A673 (cell line): ENCODE measurements around the gene PAQR8. TPM values are rescaled to one million over a fixed set of nuclear protein-coding genes. Genes with fewer than 3 reads are reported as not detected.

Experiments used
- BruUV-seq: library from RNA; stranded (reverse); fragments of 400-500 nt; replicated peaks from 2 replicates; lab custom pipeline; 2021; lab: Mats Ljungman, UMichigan
- CTCF ChIA-PET: fragments of 300-600 bp; sonication (Branson Sonifier 250); formaldehyde crosslinking; loops from one replicate; lab custom pipeline; 2022; ENCODE audit warnings: antibody characterized with exemption; lab: Charles Lee
- POLR2A ChIA-PET: fragments of 300-600 bp; sonication (Branson Sonifier 250); formaldehyde crosslinking; loops from one replicate; lab custom pipeline; 2022; ENCODE audit warnings: antibody characterized with exemption; ENCODE audit not compliant: low non-redundant PET; lab: Charles Lee
- DNase-seq: peaks from one replicate; pipeline ENCODE4 v3.0.0-alpha.2; 2015; ENCODE audit warnings: low spot score
- H3K27ac ChIP-seq: fragments of 200-600 bp; sonication (generic); 2 replicates; pipeline ENCODE4 v1.5.1; 2016; ENCODE audit warnings: mixed run types, low read depth, mild to moderate bottlenecking, mixed read lengths, antibody characterized with exemption, low read length; ENCODE audit not compliant: poor library complexity, severe bottlenecking
- H3K27me3 ChIP-seq: fragments of 200-600 bp; sonication (generic); replicated peaks from 2 replicates; pipeline ENCODE4 v1.6.1; 2017; ENCODE audit warnings: mixed run types, low read depth, mild to moderate bottlenecking, mixed read lengths, antibody characterized with exemption, low read length; ENCODE audit not compliant: insufficient read depth, poor library complexity
- H3K36me3 ChIP-seq: fragments of 200-600 bp; sonication (generic); 2 replicates; pipeline ENCODE4 v1.6.1; 2016; ENCODE audit warnings: mixed run types, mild to moderate bottlenecking, mixed read lengths, antibody characterized with exemption, low read length; ENCODE audit not compliant: insufficient read depth, poor library complexity, severe bottlenecking
- H3K4me1 ChIP-seq: fragments of 200-600 bp; sonication (generic); 2 replicates; pipeline ENCODE4 v1.6.1; 2017; ENCODE audit warnings: mixed run types, mild to moderate bottlenecking, mixed read lengths, antibody characterized with exemption, low read length; ENCODE audit not compliant: insufficient read depth, poor library complexity, severe bottlenecking
- H3K4me3 ChIP-seq: fragments of 200-600 bp; sonication (generic); 2 replicates; pipeline ENCODE4 v1.5.1; 2016; ENCODE audit warnings: low read depth, mixed run types, mild to moderate bottlenecking, mixed read lengths, low read length; ENCODE audit not compliant: poor library complexity, severe bottlenecking
- H3K9me3 ChIP-seq: fragments of 200-600 bp; sonication (generic); 2 replicates; pipeline ENCODE4 v1.6.1; 2016; ENCODE audit warnings: mixed run types, low read depth, mild to moderate bottlenecking, mixed read lengths, antibody characterized with exemption, low read length; ENCODE audit not compliant: poor library complexity, severe bottlenecking
- CTCF ChIP-seq: fragments of 300-800, 200-600 bp; sonication (generic); conservative IDR thresholded peaks from 2 replicates; pipeline ENCODE4 v1.5.1; 2017; ENCODE audit warnings: low read depth, mild to moderate bottlenecking, antibody characterized with exemption, low read length, moderate library complexity, mixed read lengths
- EZH2 ChIP-seq: fragments of 200-600 bp; sonication (generic); IDR thresholded peaks from 2 replicates; pipeline ENCODE4 v1.6.1; 2017; ENCODE audit warnings: borderline replicate concordance, low read depth, mild to moderate bottlenecking, mixed read lengths, antibody characterized with exemption, low read length; ENCODE audit not compliant: poor library complexity, severe bottlenecking
- intact Hi-C: fragments of 100-400 bp; cut with micrococcal nuclease; formaldehyde crosslinking; loops from one replicate; pipeline ENCODE4 v1.10.0; 2022; ENCODE audit not compliant: unreplicated experiment
- total RNA-seq: library from RNA; stranded (reverse); gene quantifications from 2 replicates; pipeline ENCODE4 v1.2.3, GENCODE V29; 2021

The PAQR8 gene
- total RNA-seq, 1 experiment from 2014 or later = 1.5 TPM

GRCh38 chr6:52438926-52439325, 77.0 kb downstream of the PAQR8 start:
- no peaks in the 10 kb centered on the region for H3K27me3 ChIP-seq
- no TSS peak for BruUV-seq
- intact Hi-C loops = no loop called here
- H3K36me3 ChIP-seq = no peaks in the 10 kb centered on the region
- H3K9me3 ChIP-seq = no peaks in the 10 kb centered on the region
- ChIA-PET CTCF (no interaction called here), POLR2A (no interaction called here)
- H3K4me1 ChIP-seq = no peaks in the 10 kb centered on the region
- H3K4me3 ChIP-seq = no peak overlapping the region
- DNase-seq = no peak
- H3K27ac ChIP-seq = no peak overlapping the region
- TF ChIP-seq CTCF (no peak), EZH2 (no peak)

GRCh38 chr6:52454556-52454955, 92.6 kb downstream of the PAQR8 start:
- no peaks in the 10 kb centered on the region for H3K4me1 ChIP-seq
- ChIA-PET POLR2A (no interaction called here), CTCF (no interaction called here)
- H3K4me3 ChIP-seq = no peak overlapping the region
- no peaks in the 10 kb centered on the region for H3K27me3 ChIP-seq
- no TSS peak for BruUV-seq
- intact Hi-C loops = no loop called here
- TF ChIP-seq EZH2 = no peak
- no peak for TF ChIP-seq CTCF
- H3K9me3 ChIP-seq = no peaks in the 10 kb centered on the region
- no peak overlapping the region for H3K27ac ChIP-seq
- DNase-seq = no peak
- no peaks in the 10 kb centered on the region for H3K36me3 ChIP-seq

GRCh38 chr6:52457096-52457495, 95.1 kb downstream of the PAQR8 start:
- intact Hi-C loops = no loop called here
- no peaks in the 10 kb centered on the region for H3K4me1 ChIP-seq
- H3K4me3 ChIP-seq = no peak overlapping the region
- CTCF ChIA-PET = no interaction called here
- H3K9me3 ChIP-seq = no peaks in the 10 kb centered on the region
- no peak for DNase-seq
- no peak overlapping the region for H3K27ac ChIP-seq
- no peaks in the 10 kb centered on the region for H3K27me3 ChIP-seq
- POLR2A ChIA-PET = no interaction called here
- no TSS peak for BruUV-seq
- TF ChIP-seq CTCF (no peak), EZH2 (no peak)
- no peaks in the 10 kb centered on the region for H3K36me3 ChIP-seq

Other genes with a start within 250 kb of the PAQR8 start
- gene IL17A, start 175.8 kb upstream of the PAQR8 start, total RNA-seq = not detected in 2 replicates
- not detected in 2 replicates for gene IL17F, start 117.7 kb upstream of the PAQR8 start, total RNA-seq
- 233 and 240 TPM in 2 replicates for gene MCM3, start 77.4 kb upstream of the PAQR8 start, total RNA-seq
- 16.9 and 25.7 TPM in 2 replicates for gene EFHC1, start 58.2 kb downstream of the PAQR8 start, total RNA-seq
- 20.9 and 21.9 TPM in 2 replicates for gene TRAM2, start 214.9 kb downstream of the PAQR8 start, total RNA-seq